Activated naive CD4-positive, alpha-beta T cell (primary cell): Measurements from ENCODE around the gene LURAP1L.

Experiments
- DNase-seq, 4 experiments: peaks; one replicate each; lab custom pipeline; 2025; lab: John Stamatoyannopoulos, UW

Gene LURAP1L

DNA sequence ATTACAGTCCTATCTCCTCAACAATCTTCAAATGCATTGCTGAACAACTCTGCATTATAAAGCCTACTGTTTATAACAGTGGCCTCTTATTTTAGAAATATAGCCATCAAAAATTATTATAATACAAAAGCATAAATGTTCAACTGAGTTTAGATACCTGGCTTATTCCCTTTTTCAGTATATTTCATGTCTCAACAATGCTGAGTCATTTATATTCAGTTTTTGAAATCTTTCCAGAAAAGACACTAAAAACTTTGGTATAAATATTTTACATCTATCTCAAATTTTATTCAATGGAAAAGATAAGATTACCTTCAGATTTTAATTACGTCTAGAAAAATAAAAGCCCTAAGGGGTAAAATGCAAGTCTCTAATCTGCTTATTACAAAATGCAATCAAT is 37.9 kb downstream of the LURAP1L start:
- no peak for DNase-seq

DNA sequence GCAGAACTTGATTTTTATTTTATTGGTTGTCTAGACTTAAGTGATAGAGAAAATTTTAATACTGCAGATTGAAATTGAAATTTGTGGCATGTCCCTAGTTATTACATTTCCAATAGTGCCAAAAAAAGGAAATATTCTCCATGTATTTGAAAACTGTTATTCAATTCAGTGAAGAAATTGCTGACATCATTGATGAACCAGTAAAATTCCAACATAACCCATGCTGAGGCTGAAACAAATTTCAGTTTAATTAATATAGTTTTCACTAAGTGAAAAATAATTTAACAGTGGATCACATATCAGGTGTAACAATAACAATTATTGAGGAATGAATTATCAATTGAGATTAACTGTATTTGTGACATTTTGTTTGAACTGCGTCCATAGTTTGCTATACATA is 38.7 kb downstream of the LURAP1L start:
- no peak for DNase-seq

DNA sequence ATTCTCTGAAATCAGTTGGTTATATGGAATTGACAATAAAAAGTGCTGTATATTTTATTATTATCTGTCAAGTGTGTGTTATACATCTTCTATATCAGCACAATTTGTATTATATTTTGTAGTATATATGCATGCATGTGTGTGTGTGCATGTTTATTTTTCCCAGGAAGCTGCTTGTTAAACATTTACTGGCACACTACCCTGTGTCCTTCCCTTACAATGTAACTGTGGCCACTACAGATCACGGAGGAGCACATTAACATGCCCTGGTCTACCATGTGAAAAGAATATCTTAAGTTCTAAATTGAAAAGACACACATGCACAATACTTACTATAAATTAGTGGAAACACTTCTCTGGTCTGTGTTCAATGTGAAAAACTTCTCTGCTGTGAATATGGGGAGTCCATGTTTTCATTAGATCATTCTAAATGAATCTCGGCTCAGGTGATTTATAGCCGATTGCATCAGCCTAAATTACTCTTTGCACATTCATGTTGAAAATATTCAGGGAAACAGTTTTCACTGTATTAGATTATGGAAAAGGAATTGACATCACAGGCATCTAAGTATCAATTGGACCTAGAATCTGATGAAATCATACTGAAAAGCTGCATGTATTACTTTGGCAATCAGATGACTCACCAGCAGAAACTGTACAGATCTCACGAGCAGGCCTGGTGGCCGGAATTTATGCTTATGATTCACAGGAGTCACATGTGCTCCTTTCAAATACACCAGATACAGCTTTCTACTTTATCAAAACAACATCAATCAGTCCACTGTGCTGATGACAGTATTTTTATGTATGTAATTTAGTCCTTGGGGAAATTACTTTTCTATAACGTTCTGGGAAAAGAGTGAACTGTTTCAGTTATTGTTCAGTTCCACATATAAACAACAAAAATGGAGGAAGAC is 39.4 kb downstream of the LURAP1L start:
- DNase-seq = no peak

DNA sequence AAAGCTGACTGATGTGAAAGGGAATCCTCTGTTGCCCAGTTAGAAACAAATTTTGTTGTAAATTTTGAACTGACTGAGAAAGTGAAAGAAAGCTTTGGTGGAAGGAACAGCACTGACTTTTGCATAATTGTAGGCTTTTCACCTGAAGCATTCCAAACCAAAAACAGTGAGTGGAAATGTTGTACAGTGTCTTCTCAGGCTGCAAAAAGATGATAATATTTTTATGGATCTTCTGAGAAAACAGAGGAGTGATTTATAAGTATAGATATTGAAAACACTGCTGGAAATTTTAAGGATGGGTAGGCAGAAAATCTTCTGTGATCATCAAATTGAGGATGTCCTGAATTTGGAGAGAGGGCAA is 40.0 kb downstream of the LURAP1L start:
- no peak for DNase-seq

DNA sequence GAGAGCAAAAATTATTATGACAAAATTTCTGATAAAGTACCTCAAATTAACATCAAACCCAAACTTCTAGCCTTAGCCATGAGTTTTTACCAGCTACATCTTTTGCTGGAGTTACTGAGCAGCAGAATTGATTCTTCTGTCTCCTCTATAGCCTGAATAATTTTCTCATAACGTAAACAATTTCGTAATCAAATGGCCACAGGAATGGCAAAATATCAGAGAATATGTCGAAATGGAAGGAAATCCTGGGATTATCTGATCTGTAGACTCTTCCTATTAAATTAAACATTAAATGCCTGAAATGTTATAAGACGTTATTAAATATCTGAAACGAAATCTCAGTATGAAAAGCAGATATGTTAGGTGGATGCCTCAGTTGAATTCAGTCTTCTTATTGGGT is 41.1 kb downstream of the LURAP1L start:
- DNase-seq = no peak

DNA sequence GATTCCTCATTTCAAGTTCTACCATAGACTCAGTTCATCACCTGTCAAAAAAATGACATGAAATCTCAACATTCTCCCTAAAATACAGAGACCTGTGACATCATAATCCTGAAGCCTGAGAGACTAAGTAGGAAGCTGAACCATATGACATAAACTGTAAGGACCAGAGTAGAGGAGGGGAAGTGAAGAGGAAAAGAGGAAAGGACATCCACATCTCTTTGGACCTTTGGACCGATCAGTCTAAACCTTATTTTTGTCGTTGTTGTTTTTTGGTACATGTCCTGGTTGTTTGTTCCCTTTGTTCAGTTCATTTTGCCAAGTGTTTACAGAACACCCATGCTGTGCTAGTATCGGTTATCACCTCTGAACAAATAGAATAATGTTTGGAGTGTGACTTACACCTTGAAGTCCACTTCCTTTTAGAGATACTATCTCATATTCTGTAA is 41.9 kb downstream of the LURAP1L start:
- no peak for DNase-seq

DNA sequence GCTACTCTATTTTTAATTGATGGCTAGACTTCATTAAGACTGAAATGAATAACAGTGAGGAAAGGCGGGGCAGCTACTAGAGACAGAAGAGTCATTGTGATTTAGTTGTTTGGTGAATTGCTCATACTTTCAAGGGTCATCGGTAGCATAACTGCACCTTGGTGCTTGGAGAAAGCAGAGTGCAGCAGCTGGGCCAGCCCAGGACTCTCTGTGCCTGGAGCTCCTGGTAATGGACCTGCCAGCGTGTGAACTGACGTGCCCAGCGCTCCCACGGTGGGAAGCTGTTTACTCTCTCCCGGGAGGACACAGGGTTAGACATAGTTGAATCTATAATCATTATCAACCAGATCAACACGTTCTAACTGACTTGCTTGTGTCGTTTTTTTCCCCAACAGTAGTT is 42.9 kb downstream of the LURAP1L start:
- DNase-seq = no peak

DNA sequence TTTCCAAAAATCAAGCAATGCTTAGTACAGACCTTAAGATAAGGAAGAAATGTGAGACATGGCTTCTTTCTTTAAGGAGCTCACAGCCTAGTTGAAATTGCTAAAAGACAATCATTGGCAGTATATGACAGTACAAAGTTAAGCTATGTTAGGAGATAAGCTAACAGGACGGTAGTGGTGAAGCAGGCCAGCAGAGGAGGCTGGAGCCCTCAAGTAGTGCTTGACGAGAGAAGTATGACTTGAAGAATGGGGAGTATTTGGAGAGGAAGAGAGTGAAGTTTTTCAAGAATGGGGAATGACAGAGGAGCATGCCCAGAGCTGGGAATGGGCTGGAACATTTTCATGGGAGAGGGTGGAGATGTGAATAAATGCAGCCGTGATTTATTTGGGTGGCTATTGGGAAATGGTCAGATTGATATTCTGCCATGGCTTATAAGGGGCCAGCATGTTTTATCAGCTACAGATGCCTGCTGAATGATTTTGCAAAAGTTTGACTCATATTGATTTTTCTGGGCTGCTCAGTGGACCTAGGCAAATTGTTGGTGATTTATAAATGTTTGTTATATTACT is 43.7 kb downstream of the LURAP1L start:
- DNase-seq = no peak

DNA sequence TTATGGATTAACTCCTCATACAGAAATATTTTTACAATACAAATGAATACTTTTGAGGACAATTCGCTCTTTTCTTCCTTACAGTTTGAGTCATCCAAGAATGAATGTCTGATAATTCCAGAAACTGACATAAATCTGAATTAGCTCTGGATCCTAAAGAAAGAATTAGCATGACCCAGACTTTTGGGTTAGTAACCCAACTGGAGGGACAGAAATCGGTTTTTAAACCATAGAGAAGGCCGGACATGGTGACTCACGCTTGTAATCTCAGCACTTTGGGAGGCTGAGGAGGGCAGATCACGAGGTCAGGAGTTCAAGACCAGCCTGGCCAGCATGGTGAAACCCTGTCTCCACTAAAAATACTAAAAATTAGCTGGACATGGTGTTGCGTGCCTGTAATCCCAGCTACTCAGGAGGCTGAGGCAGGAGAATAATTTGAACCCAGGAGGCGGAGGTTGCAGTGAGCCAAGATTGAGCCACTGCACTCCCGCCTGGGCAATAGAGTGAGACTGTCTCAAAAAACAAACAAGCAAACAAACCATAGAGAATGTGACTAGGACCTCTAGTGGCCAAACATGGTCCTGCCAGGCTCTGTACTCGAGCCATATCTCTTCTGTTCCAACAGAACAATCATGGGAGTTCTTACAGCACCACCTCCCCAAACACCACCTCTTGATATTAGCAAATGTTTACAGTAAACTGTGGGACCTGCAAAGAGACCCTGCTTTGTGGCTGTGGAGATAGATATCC is 44.8 kb downstream of the LURAP1L start:
- DNase-seq = no peak

DNA sequence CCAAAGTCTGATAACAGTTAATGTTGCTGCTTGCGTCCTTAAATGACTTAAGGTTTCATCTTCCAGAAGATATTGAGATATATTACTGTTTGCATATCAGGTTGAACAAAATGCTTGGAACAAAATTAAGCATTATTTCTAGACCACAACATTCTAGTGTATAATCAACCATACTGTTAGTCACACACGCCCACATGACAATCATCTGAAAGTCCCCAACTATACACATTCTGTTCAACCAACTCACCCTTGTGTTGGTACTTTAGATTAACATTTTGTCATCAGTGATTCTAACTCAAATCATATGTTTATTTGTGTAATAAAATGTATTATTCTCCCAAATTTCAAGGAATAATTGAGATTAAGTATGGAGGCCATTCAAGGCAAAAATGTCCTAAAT is 47.3 kb downstream of the LURAP1L start:
- no peak for DNase-seq

DNA sequence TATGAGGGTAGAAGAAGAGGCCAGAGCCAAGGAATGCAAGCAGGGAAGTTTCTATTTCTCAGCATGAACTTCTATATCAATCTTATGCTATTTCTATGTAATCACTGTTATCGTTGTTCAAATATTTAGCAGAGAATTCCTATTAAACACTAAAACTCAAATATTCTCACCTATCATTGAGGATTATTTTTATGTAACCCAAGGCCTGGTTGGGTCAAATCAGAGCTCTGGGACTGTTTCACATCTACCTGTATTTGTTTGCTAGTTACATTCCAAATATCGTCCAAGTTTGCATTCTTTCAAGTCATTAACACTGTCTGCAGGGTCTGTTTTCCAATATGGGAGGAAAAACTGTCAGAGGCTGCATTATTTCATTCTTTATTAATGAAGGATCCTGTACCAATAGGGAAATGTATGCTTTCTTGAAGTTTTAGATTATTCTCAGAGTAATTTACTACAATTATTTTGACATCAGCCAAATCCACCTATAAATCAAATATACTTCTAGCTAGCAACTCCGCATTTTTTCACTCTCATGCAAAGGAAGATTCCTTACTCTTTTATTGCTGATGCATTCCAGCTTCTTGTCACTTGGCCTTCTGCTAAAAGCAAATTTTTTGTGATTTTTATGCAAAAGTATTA is 52.2 kb downstream of the LURAP1L start:
- DNase-seq = no peak

DNA sequence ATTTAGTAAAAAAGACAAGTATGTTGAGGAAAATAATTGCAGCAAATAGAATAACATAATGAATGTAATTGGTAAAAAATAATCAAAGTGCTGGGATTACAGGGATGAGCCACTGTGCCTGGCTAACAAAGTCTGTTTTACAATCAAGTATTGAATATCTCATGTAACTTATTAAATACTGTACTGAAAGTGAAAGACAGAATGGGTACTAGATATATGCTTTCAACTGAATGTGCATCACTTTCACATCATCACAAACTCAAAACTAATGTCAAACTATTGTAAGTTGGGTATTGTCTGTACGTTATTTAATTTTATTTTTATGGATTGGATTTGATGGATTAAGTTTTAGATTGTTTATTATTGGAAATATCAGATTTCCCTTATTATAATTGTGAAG is 58.9 kb downstream of the LURAP1L start:
- DNase-seq = no peak

DNA sequence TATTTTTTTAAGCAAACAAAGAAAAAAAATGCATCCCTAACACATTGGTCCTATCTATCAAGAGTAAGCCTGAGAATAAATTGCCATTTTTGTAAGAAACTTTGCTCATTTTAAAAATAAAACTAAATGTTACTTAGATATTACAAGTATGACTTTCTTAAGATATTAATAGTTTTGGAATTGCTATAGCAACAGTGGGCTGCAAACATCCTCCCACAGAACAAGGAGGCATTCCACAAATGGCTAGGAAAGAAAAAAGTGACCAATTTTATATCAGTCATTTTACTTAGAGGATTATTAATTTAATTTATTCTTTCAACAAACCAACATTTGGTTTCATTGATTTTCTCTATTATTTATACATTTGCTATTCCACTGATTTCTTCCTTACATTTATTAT is 63.7 kb downstream of the LURAP1L start:
- DNase-seq = no peak

DNA sequence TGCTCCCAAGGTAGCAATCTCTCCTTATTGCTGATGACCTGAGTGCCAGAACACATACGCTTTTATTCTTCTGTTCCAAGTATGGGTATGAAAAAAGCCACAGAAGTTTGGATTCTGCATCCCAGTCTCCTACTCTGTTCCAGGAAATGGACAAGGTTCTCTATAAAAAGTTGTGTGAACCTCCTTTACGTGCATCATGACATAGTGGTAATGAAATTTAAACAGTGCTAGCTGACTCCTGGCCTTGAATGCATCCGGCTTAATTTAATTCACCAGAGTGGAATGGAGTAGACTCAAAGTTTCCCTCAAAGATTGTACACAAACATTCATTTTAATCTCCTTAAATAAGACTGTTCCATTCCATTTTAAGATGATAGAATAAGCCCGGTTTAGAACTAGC is 68.9 kb downstream of the LURAP1L start:
- no peak for DNase-seq

DNA sequence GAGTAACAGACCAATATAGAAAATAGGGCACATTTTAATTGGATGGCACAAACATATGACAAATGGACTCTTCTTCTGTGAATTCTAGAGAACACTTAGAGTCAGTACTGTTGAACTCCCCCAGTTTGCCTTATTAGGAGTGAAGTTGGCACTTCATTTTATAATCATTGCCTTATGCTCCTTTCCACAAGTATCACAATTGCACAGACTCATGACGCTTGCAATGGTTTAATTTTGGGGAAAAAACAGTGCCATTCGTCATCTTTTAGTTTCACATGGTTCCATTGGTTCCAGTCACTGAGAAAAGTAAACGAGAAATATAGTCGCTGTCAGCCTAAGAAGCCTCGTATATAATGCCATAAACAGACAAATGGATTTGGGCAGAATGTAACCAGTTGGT is 71.2 kb downstream of the LURAP1L start:
- DNase-seq = no peak

DNA sequence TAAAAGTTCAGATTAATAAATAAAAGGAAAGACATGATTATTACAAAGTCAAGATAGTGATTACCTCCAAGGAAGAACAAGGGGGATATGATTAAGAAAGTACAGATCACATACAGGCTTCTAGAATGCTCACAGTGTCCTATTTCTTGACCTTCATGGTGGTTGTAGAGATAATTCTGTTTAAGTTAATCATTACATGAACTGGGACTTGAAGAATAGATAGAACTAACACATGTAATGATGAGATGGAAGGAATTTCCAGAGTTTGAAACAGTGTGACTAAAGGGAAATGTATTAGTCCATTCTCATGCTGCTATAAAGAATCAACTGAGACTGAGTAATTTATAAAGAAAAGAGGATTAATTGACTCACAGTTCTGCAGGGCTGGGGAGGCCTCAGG is 72.7 kb downstream of the LURAP1L start:
- DNase-seq = no peak

DNA sequence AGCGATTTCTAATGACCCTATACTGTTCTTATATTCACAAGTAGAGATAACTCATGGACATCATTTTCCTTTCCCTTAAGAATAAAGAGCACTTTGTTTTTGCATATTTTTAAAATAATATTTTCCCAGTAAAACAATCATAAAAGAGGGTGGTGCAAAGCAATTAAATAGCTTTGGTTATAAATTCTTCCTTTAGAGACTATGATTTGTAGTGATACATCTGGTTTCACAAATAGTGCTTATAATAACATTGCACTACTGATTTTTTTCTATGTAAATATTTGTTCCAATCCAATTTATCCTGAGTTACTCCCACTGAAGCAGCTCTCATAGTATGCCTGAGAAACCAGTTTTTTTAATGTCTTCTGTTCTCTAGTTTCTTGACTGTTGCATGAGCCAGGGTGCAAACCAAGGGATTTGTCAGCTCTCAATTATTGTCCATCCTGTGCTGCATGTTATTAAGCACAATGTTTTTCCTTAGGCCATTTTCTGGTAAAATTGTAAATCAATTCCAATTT is 74.7 kb downstream of the LURAP1L start:
- no peak for DNase-seq

DNA sequence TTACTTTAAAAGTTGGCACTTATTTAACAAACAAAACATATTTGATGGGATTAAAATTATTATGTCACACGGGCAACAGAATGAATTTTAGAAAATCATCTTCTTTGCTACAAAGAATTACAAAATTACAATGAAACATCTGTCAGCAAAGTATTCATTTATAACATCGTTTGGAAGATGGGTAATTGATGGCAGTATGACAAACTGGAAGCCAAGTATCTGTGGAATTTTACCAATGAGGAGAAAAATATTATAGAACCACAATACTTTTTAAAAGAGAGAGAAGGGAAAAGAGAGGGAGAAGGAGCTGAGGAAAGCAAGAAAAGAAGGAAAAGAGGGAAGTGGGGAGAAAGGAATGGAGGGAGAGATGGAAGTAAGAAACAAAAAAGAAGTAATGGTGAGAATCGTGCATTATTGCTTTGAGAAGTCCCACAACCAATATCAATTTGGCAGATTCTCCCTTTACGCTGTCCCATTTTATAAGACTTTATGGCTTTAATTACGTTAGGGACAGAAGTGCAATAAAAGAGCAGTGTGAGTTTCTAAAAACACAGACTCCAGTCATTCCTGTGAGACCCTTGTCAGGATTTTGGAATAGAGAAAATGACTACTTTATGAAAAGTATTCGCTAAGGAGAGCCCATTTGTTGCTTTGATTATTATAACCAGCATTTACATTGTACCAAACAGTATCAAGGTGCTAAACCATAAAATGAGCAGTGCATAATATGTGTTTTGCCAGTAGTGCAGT is 76.7 kb downstream of the LURAP1L start:
- DNase-seq = no peak

DNA sequence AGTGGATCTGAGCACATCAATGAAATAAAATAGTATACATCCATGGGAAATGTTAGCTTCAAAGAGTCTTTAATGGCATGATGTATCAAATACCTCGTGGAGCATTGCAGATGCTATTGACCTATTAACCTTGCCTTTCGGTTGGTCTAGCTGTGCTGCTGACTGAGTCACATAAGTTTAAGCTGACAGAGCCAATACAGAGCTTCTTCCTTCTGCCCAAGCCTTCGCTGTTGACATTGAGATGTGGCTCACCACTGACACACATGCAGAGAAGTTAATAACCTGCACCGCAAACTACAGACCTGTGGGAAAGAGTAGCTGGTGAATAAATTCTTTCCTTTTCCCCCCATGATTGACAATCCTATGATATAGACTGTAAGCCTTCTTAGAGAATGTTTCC is 78.2 kb downstream of the LURAP1L start:
- no peak for DNase-seq

DNA sequence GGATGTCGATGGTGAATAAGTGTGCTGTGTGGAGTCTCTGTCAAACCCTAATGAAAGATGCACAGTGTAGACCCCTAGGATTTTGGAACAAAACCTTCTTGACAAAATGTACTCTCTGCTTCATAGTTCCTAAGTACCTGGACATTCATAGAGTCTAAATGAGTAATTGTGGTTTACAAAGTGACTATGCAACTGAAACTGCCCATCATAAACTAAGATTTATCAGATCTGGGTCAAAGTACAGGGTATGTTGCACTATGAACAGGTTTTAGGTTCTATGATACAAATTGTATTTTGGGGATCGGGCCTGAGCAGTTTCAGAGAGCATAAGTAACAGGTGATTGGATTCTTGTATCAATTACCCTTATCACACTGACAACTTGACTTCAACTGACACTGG is 79.4 kb downstream of the LURAP1L start:
- no peak for DNase-seq

DNA sequence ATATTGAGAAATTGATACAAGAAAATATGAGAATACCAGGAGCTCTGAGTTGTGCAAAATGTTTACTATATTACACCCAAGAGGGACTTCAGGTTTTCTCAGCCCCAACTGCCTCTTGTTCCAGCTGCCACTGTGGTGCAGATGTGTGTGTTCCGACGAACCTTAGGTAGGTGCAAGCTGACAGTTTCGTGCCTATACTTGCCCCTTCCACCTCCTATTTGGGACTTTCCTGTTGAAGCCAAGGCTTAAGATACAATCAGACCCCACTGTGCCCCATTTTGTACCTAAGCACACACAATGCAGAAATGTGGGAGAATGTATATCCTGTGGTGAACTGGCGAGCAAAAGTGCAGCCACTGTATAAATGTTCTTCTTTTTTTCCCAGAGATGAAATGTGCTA is 80.2 kb downstream of the LURAP1L start:
- DNase-seq = no peak

DNA sequence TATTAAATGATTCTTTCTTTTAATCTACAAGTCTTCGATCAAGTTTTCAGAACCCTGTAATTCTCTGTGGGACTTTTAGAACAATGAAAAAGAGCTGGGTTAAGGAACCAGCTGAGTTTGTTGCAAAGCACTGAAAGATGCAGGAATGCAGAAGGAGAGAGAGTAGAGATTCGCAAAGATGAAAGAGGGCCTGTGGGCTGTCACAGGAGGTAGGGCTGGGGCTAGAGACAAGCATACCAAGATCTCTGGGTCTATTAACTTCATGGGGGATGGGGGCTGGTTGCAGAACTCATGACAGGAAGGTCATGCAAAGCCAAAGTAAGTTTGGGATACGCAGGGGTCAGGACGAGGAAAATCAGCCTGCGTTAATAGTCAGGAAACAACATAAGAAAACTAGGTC is 81.8 kb downstream of the LURAP1L start:
- no peak for DNase-seq
